K562 (cell line): ENCODE results near the gene CHST15. TPM values are rescaled to one million over a fixed set of nuclear protein-coding genes. Genes with fewer than 3 reads are reported as not detected.

Experiments
- ATAC-seq: fragments of 200-7000 bp; cut with Tn5 transposase; 3 replicates; pipeline ENCODE4 v1.9.1; 2020; ENCODE audit warnings: moderate library complexity
- BruUV-seq: library from RNA; stranded (reverse); fragments of 400-500 nt; replicated peaks from 2 replicates; lab custom pipeline; 2021; lab: Mats Ljungman, UMichigan
- CTCF ChIA-PET: fragments of 300-600 bp; formaldehyde crosslinking; extraction: SDS; loops from one replicate; lab custom pipeline; 2021; ENCODE audit warnings: low intra/inter-chr PET ratio; lab: Yijun Ruan, JAX
- POLR2A ChIA-PET: fragments of 300-600, 350-650 bp; sonication (Branson Sonifier 250); formaldehyde crosslinking; extraction: SDS; loops from one replicate; lab custom pipeline; 2021; ENCODE audit warnings: antibody characterized with exemption, inconsistent platforms; lab: Yijun Ruan, JAX
- DNase-seq, 4 experiments: peaks; one replicate each; pipeline versions ENCODE4 v3.0.0 to v3.0.0-alpha.2; 2011 to 2018; ENCODE audit warnings: low spot score in 3 of 4, mixed read lengths in 3 of 4; ENCODE audit errors: extremely low read depth in 1 of 4
- FAIRE-seq: peaks from 2 replicates; lab custom pipeline; 2011; peaks lifted over from hg19 to GRCh38; lab: Jason Lieb, UNC
- H2AFZ ChIP-seq: 2 replicates; pipeline ENCODE4 v1.6.0; 2011; ENCODE audit warnings: low read depth, low read length, control low read depth, inconsistent platforms
- H3K27ac ChIP-seq: fragments of 200-600 bp; 3 replicates; pipeline ENCODE4 v1.8.0; 2011; ENCODE audit warnings: low read depth, mild to moderate bottlenecking, control low read depth, inconsistent platforms, low read length, moderate library complexity, mixed read lengths; ENCODE audit errors: extremely low read depth
- H3K27me3 ChIP-seq, 2 experiments: fragments of 300-600 bp in 1 of 2; 2 replicates in 1 of 2; 3 replicates in 1 of 2; pipeline versions ENCODE4 v1.6.0 to v1.8.0; 2011; ENCODE audit warnings: inconsistent platforms in 2 of 2, low read length in 2 of 2, mild to moderate bottlenecking in 1 of 2, mixed read lengths in 1 of 2, moderate library complexity in 1 of 2; ENCODE audit not compliant: control insufficient read depth in 2 of 2, insufficient read depth in 2 of 2
- H3K36me3 ChIP-seq: fragments of 300-600 bp; 3 replicates; pipeline ENCODE4 v1.8.0; 2011; ENCODE audit warnings: mild to moderate bottlenecking, low read length, inconsistent platforms; ENCODE audit not compliant: control insufficient read depth, insufficient read depth
- H3K4me1 ChIP-seq, 2 experiments: fragments of 200-600 bp in 1 of 2; replicated peaks in 1 of 2; 2 replicates in 1 of 2; 3 replicates in 1 of 2; pipeline versions ENCODE4 v1.5.1 to v1.8.0; 2011; ENCODE audit warnings: inconsistent platforms in 2 of 2, low read length in 2 of 2, mild to moderate bottlenecking in 1 of 2, mixed read lengths in 1 of 2, moderate library complexity in 1 of 2; ENCODE audit not compliant: control insufficient read depth in 2 of 2, insufficient read depth in 2 of 2
- H3K4me2 ChIP-seq: 2 replicates; pipeline ENCODE4 v1.6.1; 2011; ENCODE audit warnings: low read length, control low read depth, inconsistent platforms, mixed read lengths; ENCODE audit not compliant: insufficient read depth
- H3K4me3 ChIP-seq: fragments of 200-600 bp; sonication (generic), shearing (Covaris generic); 2 replicates; pipeline ENCODE4 v1.5.1; 2016; ENCODE audit warnings: control low read depth, inconsistent platforms
- H3K79me2 ChIP-seq: fragments of 200-600 bp; 3 replicates; pipeline ENCODE4 v1.8.0; 2011; ENCODE audit warnings: low read length, inconsistent platforms; ENCODE audit not compliant: control insufficient read depth, insufficient read depth
- H3K9ac ChIP-seq, 2 experiments: 2 replicates each; pipeline versions ENCODE4 v1.6.0 to v1.6.1; 2011; ENCODE audit warnings: low read depth in 2 of 2, low read length in 2 of 2, control low read depth in 1 of 2, inconsistent platforms in 1 of 2, mild to moderate bottlenecking in 1 of 2, mixed read lengths in 1 of 2; ENCODE audit not compliant: insufficient read depth in 1 of 2
- H3K9me1 ChIP-seq: one replicate; pipeline ENCODE4 v1.6.0; 2011; ENCODE audit warnings: inconsistent platforms, mild to moderate bottlenecking, low read length, moderate library complexity; ENCODE audit not compliant: control insufficient read depth, insufficient read depth
- H3K9me3 ChIP-seq: replicated peaks from 2 replicates; pipeline ENCODE4 v1.5.1; 2011; ENCODE audit warnings: low read depth, low read length, inconsistent platforms; ENCODE audit not compliant: control insufficient read depth, insufficient read depth
- H4K20me1 ChIP-seq: replicated peaks from 2 replicates; pipeline ENCODE4 v1.6.1; 2011; ENCODE audit warnings: low read length, inconsistent platforms, mixed read lengths; ENCODE audit not compliant: control insufficient read depth, insufficient read depth
- CEBPZ ChIP-seq: fragments of 150-350 bp; IDR thresholded peaks from 2 replicates; pipeline ENCODE4 v1.6.1; 2014; ENCODE audit warnings: low read depth, mild to moderate bottlenecking, low read length, borderline replicate concordance
- HDAC1 ChIP-seq, 2 experiments: fragments of 450-650 bp; IDR thresholded peaks; 2 replicates each; pipeline ENCODE4 v1.6.1; 2016 to 2017; ENCODE audit warnings: inconsistent platforms in 1 of 2, mild to moderate bottlenecking in 1 of 2, moderate library complexity in 1 of 2
- TCF7 ChIP-seq: sonication (generic); IDR thresholded peaks from 2 replicates; pipeline ENCODE4 v1.6.1; 2016; ENCODE audit warnings: antibody characterized with exemption, borderline replicate concordance
- ZNF408 ChIP-seq: fragments of 250-450 bp; sonication (Bioruptor Pico); IDR thresholded peaks from 2 replicates; pipeline ENCODE4 v1.4.0; 2020; ENCODE audit warnings: low read depth, mild to moderate bottlenecking, moderate library complexity
- WGBS: fragments of 100-300 bp; shearing (Covaris generic); methylation state at CpG from one replicate; pipeline ENCODE4 v1.1.6; 2016; ENCODE audit warnings: low coverage, mixed read lengths; ENCODE audit not compliant: insufficient coverage; ENCODE audit errors: missing lambda C conversion rate; 5-methylcytosine and 5-hydroxymethylcytosine counted together
- in situ Hi-C: fragments of 300-500 bp; cut with MboI; formaldehyde crosslinking; loops from 4 replicates; pipeline ENCODE4 v1.15.0; 2018; ENCODE audit warnings: inconsistent platforms, mixed read lengths
- intact Hi-C: fragments of 100-400 bp; cut with micrococcal nuclease; formaldehyde crosslinking; loops from 2 replicates; pipeline ENCODE4 v1.14.2; 2022
- polyA plus RNA-seq, 8 experiments: library from polyadenylated mRNA; depleted of rRNA in 4 of 8; stranded (reverse) in 5 of 8; unstranded in 3 of 8; fragments of >200 nt; fragmentation: Nextera tagmentation in 2 of 8; fragmentation: Illumina TruSeq in 1 of 8; extraction: Ambion mirVana in 2 of 8; extraction: Trizol in 1 of 8; gene quantifications; 2 replicates each; pipeline versions ENCODE4 v1.2.1 to v1.2.3, GENCODE V29; 2011 to 2014; ENCODE audit warnings: inconsistent platforms in 1 of 8, missing spikeins in 1 of 8
- total RNA-seq, 7 experiments: library from RNA; depleted of rRNA in 6 of 7; stranded (reverse); fragments of >200 nt in 6 of 7; fragmentation: Illumina TruSeq in 2 of 7; extraction: Trizol in 2 of 7; gene quantifications; 2 replicates each; pipeline versions ENCODE4 v1.2.1 to v1.2.3, GENCODE V29; 2011 to 2021; ENCODE audit warnings: low replicate concordance in 1 of 7

CHST15 gene
- total and polyA plus RNA-seq, 9 of the 15 experiments (the other 6 are each of a cell fraction or from before 2014, with no cell fraction given): 0.04 to 0.16 (median 0.08) TPM

DNA sequence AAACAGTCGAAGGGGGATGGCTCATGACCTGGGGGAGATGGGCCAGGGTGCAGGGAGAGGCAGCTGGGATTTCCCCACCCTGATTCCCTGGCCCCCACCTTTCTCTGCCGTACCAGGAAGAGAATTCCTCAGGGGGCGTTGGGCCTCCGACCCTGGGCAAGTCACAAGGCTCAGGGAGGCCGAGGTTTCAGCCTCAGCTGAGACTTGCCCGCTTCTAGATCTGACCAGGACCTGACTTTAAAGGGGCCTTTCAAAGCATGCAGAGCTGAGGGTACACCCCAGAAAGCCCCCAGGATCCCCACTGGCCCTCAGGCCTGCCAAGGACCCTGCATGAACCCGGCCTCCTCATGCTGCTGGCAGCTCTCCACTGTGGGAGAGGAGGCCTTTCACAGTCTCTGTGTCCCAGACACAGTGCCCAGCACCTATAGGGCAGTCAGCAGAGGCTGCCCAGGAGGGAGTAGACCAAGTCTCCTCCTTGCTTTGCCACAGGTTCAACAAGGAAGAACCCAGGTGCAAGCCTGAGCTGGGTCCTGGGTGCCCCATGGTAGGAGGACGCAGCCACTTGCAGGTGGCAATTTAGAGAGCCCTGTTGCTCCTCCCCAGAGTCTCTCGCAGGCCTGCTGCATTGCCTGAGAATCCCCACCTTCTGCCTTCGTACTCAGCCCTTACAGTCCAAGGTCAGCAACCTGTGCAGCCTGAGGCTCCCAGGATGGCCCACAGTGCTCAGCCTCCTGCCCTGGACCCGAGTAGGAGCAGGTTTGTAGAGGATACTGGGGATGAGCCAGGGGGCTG lies 89.3 kb downstream of the CHST15 start:
- ChIA-PET POLR2A (no interaction called here), CTCF (no interaction called here)
- BruUV-seq: no TSS peak
- TF ChIP-seq TCF7 (no peak), HDAC1 (IDR thresholded peaks at IDR 0.05) (no peak), CEBPZ (no peak), ZNF408 (CRISPR knock-in tag) (no peak)
- Histone ChIP-seq H3K79me2 (no peaks in the 10 kb centered on the region), H3K4me2 (no peak overlapping the region), H3K36me3 (no peaks in the 10 kb centered on the region), H4K20me1 (0 out of 2 replicates have a peak, but pooled peaks cover 3% of the 10 kb centered on the region), H2AFZ (no peak overlapping the region), H3K27me3 (peaks cover 2 to 38% of the 10 kb centered on the region in 2 experiments; a peak in 3 of 5 replicates), H3K9me3 (no peaks in the 10 kb centered on the region), H3K4me1 (no peaks in the 10 kb centered on the region), H3K27ac (no peak overlapping the region), H3K4me3 (no peak overlapping the region), H3K9me1 (no peaks in the 10 kb centered on the region), H3K9ac (no peak overlapping the region)
- intact Hi-C loops: no loop called here
- FAIRE-seq (no peak), ATAC-seq (no peak), DNase-seq (no peak)
- 0% methylated on average over 8 of the region's 11 CpGs for WGBS
- in situ Hi-C loops: loop anchor here (5.0 to 25.0 kb wide), 2 partner anchors 378 to 508 kb away; no protein-coding TSS in a partner anchor
